ENCODE data around the gene ARID3A.
"Not testable (repeated sequence)": the region's sequence is repeated elsewhere in the genome, so short reads cannot be mapped to it uniquely, and the experiment has no call there.

ARID3A gene

GRCh38 chr19:948842-949496, 23.1 kb downstream of the ARID3A start:
- no peak for DNase-seq

GRCh38 chr19:950352-951066, 24.7 kb downstream of the ARID3A start:
- no peak for DNase-seq

GRCh38 chr19:952049-952679, 26.3 kb downstream of the ARID3A start:
- DNase-seq, result no peak

- DNase-seq, result peak in 1 of 5 experiments; percentile 25
Measured at GRCh38 chr19:952680-953444, 27.0 kb downstream of the ARID3A start.

GRCh38 chr19:953445-954271, 27.8 kb downstream of the ARID3A start:
- no peak for DNase-seq

GRCh38 chr19:954272-954671, 28.4 kb downstream of the ARID3A start:
- DNase-seq, result no peak

GRCh38 chr19:954672-955494, 29.0 kb downstream of the ARID3A start:
- no peak for DNase-seq

- no peak for DNase-seq
Measured at GRCh38 chr19:955803-956765, 30.2 kb downstream of the ARID3A start.

GRCh38 chr19:956766-957440, 31.1 kb downstream of the ARID3A start:
- DNase-seq, result no peak

- not testable (repeated sequence) for DNase-seq
Measured at GRCh38 chr19:957578-957977, 31.7 kb downstream of the ARID3A start.

GRCh38 chr19:958967-959855, 33.4 kb downstream of the ARID3A start:
- peak in 1 of 5 experiments; percentile 20 for DNase-seq

- no peak for DNase-seq
Measured at GRCh38 chr19:960020-960419, 34.2 kb downstream of the ARID3A start.

GRCh38 chr19:960601-960938, 34.7 kb downstream of the ARID3A start:
- no peak for DNase-seq

- no peak for DNase-seq
Measured at GRCh38 chr19:961866-962620, 36.2 kb downstream of the ARID3A start.

- DNase-seq, result no peak
Measured at GRCh38 chr19:962683-963400, 37.0 kb downstream of the ARID3A start.

GRCh38 chr19:963486-963951, 37.7 kb downstream of the ARID3A start:
- no peak for DNase-seq

- DNase-seq, result no peak
Measured at GRCh38 chr19:964116-964520, 38.3 kb downstream of the ARID3A start.
